H1 (cell line): ENCODE measurements around the gene PAN2. TPM values are rescaled to one million over a fixed set of nuclear protein-coding genes. Genes with fewer than 3 reads are reported as not detected.

Experiments used
- NANOG ChIP-seq: IDR thresholded peaks from 2 replicates; pipeline ENCODE4 v1.6.1; 2011; ENCODE audit warnings: low read length, low read depth, mild to moderate bottlenecking, inconsistent platforms; ENCODE audit not compliant: insufficient read depth, poor library complexity, severe bottlenecking
- SAP30 ChIP-seq: fragments of 300-600 bp; sonication (generic); IDR thresholded peaks from 2 replicates; pipeline ENCODE4 v1.7.1; 2012; ENCODE audit warnings: low read length, moderate library complexity, mild to moderate bottlenecking, inconsistent platforms; ENCODE audit not compliant: insufficient read depth, insufficient replicate concordance
- TAF7 ChIP-seq: optimal IDR thresholded peaks from 2 replicates; pipeline ENCODE3; 2011; ENCODE audit warnings: low read depth, mild to moderate bottlenecking, inconsistent platforms, low read length, moderate library complexity, borderline replicate concordance
- YY1 ChIP-seq: IDR thresholded peaks from 2 replicates; pipeline ENCODE4 v1.6.1; 2011; ENCODE audit warnings: low read depth, mild to moderate bottlenecking, low read length
- polyA plus RNA-seq, 7 experiments: library from polyadenylated mRNA; depleted of rRNA in 3 of 7; stranded (reverse) in 5 of 7; unstranded in 2 of 7; fragments of >200 nt in 5 of 7; fragments of 200-250 nt in 2 of 7; gene quantifications; 1 replicate in 5 of 7; 2 replicates in 1 of 7; 4 replicates in 1 of 7; pipeline versions ENCODE4 v1.2.1 to v1.2.3, GENCODE V29; 2011 to 2013; ENCODE audit warnings: missing spikeins in 2 of 7, mixed read lengths in 2 of 7
- total RNA-seq: library from RNA; stranded (reverse); fragmentation: NEBNext Ultra II Directional; extraction: Animal tissue kit (Norgen Biotek cat#: 25700); gene quantifications from 2 replicates; pipeline ENCODE4 v1.2.1, GENCODE V29; 2021
- TF ChIP-seq, protein P1 (sequence below): fragments of 300-600 bp; sonication (generic); IDR thresholded peaks from 2 replicates; pipeline ENCODE4 v1.7.1; 2012; ENCODE audit warnings: low read length, moderate library complexity, mild to moderate bottlenecking, inconsistent platforms; ENCODE audit not compliant: insufficient replicate concordance

Gene PAN2
- total and polyA plus RNA-seq, 2 of the 8 experiments (the other 6 are each of a cell fraction or from before 2014, with no cell fraction given): 29.6 to 36.7 TPM

DNA sequence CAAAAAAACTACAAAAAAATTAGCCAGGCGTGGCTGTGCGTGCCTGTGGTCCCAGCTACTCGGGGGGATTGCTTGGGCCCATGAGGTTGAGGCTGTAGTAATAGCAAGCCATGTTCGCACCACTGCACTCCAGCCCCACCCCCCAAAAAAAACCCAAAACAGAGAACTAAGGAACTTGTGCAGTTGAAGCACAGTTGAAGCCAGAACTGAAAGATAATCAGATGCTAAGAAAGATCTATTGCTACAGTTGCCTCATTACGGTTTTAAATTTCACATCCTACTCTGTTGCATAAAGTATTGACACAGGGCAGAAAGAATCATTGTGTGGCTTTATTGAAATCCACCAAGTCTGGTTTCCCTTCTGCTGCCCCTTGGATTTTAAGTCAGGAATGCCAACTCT is 37.5 kb downstream of the PAN2 start (continued):
- TF ChIP-seq, protein P1, sequence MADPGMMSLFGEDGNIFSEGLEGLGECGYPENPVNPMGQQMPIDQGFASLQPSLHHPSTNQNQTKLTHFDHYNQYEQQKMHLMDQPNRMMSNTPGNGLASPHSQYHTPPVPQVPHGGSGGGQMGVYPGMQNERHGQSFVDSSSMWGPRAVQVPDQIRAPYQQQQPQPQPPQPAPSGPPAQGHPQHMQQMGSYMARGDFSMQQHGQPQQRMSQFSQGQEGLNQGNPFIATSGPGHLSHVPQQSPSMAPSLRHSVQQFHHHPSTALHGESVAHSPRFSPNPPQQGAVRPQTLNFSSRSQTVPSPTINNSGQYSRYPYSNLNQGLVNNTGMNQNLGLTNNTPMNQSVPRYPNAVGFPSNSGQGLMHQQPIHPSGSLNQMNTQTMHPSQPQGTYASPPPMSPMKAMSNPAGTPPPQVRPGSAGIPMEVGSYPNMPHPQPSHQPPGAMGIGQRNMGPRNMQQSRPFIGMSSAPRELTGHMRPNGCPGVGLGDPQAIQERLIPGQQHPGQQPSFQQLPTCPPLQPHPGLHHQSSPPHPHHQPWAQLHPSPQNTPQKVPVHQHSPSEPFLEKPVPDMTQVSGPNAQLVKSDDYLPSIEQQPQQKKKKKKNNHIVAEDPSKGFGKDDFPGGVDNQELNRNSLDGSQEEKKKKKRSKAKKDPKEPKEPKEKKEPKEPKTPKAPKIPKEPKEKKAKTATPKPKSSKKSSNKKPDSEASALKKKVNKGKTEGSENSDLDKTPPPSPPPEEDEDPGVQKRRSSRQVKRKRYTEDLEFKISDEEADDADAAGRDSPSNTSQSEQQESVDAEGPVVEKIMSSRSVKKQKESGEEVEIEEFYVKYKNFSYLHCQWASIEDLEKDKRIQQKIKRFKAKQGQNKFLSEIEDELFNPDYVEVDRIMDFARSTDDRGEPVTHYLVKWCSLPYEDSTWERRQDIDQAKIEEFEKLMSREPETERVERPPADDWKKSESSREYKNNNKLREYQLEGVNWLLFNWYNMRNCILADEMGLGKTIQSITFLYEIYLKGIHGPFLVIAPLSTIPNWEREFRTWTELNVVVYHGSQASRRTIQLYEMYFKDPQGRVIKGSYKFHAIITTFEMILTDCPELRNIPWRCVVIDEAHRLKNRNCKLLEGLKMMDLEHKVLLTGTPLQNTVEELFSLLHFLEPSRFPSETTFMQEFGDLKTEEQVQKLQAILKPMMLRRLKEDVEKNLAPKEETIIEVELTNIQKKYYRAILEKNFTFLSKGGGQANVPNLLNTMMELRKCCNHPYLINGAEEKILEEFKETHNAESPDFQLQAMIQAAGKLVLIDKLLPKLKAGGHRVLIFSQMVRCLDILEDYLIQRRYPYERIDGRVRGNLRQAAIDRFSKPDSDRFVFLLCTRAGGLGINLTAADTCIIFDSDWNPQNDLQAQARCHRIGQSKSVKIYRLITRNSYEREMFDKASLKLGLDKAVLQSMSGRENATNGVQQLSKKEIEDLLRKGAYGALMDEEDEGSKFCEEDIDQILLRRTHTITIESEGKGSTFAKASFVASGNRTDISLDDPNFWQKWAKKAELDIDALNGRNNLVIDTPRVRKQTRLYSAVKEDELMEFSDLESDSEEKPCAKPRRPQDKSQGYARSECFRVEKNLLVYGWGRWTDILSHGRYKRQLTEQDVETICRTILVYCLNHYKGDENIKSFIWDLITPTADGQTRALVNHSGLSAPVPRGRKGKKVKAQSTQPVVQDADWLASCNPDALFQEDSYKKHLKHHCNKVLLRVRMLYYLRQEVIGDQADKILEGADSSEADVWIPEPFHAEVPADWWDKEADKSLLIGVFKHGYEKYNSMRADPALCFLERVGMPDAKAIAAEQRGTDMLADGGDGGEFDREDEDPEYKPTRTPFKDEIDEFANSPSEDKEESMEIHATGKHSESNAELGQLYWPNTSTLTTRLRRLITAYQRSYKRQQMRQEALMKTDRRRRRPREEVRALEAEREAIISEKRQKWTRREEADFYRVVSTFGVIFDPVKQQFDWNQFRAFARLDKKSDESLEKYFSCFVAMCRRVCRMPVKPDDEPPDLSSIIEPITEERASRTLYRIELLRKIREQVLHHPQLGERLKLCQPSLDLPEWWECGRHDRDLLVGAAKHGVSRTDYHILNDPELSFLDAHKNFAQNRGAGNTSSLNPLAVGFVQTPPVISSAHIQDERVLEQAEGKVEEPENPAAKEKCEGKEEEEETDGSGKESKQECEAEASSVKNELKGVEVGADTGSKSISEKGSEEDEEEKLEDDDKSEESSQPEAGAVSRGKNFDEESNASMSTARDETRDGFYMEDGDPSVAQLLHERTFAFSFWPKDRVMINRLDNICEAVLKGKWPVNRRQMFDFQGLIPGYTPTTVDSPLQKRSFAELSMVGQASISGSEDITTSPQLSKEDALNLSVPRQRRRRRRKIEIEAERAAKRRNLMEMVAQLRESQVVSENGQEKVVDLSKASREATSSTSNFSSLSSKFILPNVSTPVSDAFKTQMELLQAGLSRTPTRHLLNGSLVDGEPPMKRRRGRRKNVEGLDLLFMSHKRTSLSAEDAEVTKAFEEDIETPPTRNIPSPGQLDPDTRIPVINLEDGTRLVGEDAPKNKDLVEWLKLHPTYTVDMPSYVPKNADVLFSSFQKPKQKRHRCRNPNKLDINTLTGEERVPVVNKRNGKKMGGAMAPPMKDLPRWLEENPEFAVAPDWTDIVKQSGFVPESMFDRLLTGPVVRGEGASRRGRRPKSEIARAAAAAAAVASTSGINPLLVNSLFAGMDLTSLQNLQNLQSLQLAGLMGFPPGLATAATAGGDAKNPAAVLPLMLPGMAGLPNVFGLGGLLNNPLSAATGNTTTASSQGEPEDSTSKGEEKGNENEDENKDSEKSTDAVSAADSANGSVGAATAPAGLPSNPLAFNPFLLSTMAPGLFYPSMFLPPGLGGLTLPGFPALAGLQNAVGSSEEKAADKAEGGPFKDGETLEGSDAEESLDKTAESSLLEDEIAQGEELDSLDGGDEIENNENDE: no peak
- TF ChIP-seq NANOG (no peak), SAP30 (no peak), YY1 (no peak), TAF7 (no peak)
